Stimulated activated CD8-positive, alpha-beta memory T cell treated with anti-CD3 and anti-CD28 coated beads, Interleukin-2, amount 100 ng/mL, for 48 hours (primary cell): ENCODE measurements around the gene DMRTC1.
"Not testable (repeated sequence)": the region's sequence is repeated elsewhere in the genome, so short reads cannot be mapped to it uniquely, and the experiment has no call there.

Experiments
- DNase-seq, 2 donors: peaks; one replicate each; pipeline ENCODE4 v3.0.0-alpha.2; 2020; ENCODE audit warnings: low read depth in 2 of 2

DMRTC1 gene, protein sequence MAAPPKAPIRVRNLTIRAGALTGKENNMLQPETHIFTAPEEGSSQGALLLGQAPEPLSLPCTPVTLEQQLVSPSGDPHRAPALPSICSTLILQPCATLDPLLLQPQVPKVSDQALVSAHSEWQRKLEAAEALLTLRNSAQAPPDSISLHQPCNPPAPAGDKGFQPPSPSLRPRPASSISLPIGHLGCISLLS

DNA sequence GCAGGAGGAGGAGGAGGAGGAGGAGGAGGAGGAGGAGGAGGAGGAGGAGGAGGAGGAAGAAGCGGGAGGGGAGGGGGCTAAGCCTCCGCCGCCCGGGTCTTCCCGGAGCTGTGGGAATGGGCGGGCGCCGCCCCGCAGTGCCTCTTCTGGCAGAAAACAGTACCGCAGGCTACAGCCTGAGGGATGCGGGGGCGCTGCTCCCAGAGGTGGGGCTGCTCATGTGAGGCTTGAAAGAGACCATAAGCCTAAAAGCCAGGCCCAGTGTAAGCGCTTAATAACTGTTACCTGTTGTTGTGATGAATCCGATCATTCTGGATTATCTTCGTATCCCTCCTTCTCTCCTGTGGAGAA is at the start of gene DMRTC1:
TSS of gene DMRTC1 (minus strand) at position 19 of the 351 bp plus-strand sequence. CDS start 68,143 bp downstream, outside the sequence.
- not testable (repeated sequence) for DNase-seq

DNA sequence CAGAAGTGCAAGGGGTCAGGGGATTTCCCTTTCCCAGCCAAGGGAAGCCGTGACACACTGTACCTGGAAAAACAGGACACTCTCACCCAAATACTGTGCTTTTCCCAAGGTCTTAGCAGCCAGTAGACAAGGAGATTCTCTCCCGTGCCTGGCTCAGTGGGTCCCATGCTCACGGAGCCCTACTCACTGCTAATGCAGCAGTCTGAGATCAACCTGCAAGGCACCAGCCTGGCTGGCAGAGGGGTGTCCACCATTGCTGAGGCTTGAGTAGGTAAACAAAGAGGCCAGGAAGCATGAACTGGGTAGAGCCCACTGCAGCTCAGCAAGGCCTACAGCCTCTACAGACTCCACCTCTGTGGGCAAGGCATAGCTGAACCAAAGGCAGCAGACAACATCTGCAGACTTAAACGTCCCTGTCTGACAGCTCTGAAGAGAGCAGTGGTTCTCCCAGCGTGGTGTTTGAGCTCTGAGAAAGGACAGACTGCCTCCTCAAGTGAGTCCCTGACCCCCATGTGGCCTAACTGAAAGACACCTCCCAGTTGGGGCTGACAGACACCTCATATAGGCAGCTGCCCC is 37.3 kb upstream of the DMRTC1 start:
- not testable (repeated sequence) for DNase-seq

DNA sequence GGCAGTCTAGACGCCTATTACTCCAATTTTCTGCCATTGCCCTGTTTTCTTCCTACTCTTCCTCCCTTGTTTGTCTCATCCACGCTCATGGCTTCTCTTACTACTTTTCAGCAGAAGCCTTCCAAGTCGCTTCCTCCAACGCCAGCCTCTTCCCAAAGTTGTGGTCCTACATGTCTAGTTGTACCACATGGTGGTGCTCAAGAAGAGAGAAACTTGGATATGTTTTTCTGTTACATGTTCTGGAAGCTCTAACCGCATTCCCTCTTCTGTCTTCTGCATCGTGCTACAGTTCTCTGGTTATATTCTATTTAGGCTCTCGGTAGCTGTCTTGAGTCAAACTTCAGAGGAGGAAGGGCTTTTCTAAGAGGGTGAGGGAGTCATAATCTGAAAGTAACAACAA is 31.2 kb upstream of the DMRTC1 start:
- not testable (repeated sequence) for DNase-seq

DNA sequence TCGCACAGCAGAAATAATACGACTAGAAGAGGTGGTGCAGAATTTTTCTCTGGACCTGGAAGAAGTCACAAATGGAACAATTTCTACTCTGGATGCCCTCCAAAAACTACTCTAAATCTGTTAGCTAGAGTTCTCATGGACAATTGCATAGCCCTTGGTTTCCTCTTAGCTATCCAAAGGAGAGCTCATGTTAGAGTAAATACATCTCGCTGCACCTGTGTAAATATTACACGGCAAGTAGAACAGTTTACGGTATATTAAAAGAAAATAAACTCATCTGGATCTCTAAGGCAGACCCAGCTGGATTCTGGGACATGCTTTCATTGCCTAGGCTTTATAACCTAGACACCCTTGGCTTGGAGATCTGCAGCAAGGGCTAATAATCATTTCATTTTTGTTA is 28.2 kb upstream of the DMRTC1 start:
- DNase-seq: not testable (repeated sequence)

DNA sequence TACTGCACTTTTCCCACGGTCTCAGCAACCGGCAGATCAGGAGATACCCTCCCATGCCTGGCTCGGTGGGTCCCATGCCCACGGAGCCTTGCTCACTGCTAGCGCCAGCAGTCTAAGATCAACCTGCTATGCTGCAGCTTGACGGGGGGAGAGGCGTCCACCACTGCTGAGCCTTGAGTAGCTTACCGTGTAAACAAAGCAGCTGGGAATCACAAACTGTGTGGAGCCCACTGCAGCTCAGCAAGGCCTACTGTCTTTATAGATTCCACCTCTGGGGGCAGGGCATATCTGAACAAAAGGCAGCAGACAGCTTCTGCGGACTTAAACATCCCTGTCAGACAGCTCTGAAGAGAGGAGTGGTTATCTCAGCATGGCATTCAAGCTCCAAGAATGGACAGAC is 16.3 kb upstream of the DMRTC1 start:
- not testable (repeated sequence) for DNase-seq

DNA sequence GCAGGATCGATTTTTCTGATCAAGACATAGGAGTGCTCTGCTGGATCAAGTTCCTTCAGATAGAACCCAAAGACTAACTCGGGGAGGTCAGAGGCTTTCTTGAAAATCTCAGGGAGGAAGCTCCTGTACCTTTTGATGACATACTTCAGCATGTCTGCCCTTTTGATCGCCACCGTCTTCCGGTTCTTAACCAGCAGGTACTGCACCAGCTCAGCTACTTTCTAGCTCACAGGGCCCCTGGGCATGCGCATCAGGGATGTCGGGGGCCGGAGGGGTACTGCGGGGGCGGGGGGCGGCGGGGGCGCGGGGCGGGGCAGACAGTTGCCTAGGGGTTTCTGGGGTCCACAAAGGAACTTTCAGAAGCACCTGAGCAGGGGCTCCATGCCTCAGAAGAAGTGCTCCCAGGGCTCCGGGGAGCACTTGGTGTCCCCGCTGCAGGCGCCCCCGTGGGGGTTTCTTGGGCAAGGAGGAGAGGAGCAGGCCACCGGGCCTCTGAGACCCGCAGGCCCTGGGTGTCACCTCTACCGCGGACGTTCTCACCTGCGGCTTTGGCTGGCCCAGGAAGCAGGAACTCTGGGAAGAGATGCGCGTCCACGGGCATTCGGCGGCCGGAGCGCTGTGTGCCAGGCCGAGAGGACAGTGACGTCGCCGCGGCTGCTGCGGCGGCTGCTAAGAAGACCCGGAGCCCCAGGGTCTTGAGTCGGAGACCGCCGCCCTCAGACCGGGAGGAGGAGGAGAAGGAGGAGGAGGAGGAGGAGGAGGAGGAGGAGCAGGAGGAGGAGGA is 410 bp downstream of the DMRTC1 start:
- not testable (repeated sequence) for DNase-seq

DNA sequence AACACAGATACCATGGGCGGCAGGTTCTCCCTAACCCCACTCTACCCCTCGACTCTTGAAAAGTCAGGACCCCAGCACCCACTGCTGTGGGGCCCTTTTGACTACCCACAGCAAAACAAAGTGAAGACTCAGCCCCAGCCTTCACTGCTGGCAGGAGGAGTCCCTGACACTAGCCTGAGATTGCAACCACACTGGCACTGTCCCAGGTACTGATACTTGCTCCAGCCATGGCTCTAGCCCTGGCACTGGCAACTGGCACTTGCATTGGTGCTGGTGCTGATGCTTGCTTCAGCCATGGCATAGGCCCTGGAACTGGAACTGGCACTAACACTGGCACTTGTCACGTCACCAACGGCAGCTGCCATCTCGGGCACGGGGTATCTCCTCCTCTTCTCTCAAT is 1.4 kb downstream of the DMRTC1 start:
- DNase-seq: not testable (repeated sequence)

DNA sequence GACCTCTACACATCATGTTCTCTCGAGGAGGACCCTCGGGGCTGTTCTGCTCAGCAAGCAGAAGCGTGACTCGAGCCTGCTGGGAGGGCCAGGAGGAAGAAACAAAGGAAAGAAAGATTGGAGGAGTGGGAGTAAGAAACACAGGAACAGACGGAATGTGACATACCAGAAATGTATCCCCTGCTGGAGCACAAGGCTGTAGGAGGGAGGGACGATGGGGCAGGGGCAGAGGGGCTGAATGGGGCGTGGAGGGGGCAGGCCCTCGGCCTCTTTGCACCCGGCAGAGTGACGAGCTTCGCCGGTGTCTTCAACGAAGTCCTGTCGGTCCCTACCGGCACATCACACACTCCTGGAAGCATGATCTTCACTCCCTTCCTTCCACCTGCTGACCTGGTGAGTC is 5.7 kb downstream of the DMRTC1 start, which contains the start of gene FAM236A:
TSS of gene FAM236A (plus strand) at position 301 of the 400 bp plus-strand sequence. CDS start at position 358, 57 bp downstream.
- not testable (repeated sequence) for DNase-seq

DNA sequence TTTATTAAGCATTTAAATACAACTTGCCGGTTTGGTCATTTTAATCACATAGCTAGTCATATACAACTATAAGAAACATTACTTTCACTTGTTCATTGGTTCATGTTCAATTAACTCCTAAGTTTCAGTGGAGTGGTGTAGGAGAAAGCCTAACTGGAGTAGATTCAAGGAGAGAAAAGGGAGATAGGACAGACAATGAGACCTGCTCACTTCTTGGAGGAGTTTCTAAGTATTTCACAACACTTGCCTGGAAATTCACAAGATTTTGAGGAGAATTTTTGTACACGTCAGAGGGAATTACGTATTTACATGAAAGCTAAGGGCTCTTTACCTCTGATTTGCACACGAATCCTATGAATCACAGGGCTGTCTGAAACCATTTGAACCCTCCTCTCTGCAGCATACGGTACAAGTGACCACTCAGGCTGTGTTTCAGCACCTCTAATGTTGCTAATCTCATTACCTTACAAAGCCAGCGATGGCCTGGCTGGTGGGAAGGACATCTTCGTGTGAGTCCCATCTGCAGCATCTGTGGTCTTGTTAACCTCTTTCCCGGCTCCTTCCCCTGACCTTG is 6.7 kb downstream of the DMRTC1 start:
- not testable (repeated sequence) for DNase-seq

DNA sequence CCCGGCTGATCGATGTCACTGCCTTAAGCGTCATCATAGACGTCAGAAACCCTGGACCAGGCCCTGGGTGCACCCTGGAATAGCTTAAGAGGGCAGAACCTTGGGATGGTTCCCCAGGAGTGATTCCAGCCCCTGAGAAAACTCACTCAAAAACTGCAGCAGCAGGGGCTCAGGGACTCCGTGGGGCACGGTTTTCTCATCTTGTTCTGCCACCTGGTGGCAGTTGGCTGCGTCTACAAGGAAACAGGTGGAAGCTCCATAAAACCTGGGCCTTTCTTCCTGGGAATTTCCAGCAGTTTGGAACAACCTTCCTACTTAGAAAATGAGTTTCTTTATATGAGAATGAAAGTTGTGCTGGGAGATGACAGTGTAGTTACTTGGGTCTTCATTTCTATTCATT is 7.2 kb downstream of the DMRTC1 start:
- DNase-seq: not testable (repeated sequence)

DNA sequence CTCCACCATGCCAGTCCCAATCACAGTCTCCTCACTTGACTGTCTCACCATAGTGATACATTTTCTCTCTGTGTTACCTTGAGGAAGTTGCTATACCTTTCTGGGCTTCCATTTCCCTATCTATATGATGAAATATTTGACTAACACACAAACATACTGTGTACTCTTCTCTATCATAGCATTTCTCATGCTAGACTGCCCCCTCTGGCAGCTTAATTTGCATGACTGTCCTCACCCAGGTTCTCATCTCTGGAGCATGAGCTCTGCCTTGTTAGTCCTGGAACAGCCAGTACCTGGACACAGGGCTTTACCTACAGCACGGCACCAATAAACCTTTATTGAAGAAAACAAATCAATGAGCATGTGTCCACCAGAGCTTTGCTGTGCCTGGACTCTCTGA is 11.4 kb downstream of the DMRTC1 start:
- DNase-seq: not testable (repeated sequence)

DNA sequence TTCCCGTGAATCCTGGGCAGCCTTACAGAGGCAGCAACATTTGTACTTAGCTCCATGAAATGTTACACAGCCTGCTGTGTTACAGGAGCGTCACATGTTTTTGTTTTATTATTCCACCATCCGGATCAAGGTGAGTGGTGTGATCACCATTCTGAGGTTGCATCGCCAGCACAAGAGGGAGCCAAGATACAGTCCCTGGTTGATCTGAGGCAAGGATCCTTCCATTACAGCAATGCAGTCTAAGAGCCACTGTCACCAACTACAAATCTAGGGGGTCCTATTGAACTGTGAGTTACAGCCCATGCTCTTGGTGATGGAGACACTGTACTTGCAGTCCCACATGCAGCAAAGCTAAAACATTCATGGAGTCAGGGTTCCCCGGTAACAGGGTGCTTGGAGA is 27.5 kb downstream of the DMRTC1 start:
- DNase-seq: not testable (repeated sequence)

DNA sequence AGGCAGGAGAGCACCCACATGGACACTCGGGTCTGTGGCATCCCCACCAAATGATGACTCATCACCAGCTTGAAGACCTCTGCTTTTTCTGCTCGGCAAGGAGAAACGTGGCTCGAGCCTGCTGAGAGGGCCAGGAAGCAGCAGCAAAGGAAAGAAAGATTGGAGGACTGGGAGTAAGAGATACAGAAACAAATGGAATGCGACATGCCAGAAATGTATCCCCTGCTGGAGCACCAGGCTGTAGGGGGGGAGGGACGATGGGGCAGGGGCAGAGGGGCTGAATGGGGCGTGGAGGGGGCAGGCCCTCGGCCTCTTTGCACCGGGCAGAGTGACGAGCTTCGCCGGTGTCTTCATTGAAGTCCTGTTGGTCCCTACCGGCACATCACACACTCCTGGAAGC is 31.3 kb downstream of the DMRTC1 start, which contains the start of gene FAM236C:
TSS of gene FAM236C (plus strand) at position 301 of the 400 bp plus-strand sequence. CDS start 100 bp downstream, outside the sequence.
- not testable (repeated sequence) for DNase-seq

DNA sequence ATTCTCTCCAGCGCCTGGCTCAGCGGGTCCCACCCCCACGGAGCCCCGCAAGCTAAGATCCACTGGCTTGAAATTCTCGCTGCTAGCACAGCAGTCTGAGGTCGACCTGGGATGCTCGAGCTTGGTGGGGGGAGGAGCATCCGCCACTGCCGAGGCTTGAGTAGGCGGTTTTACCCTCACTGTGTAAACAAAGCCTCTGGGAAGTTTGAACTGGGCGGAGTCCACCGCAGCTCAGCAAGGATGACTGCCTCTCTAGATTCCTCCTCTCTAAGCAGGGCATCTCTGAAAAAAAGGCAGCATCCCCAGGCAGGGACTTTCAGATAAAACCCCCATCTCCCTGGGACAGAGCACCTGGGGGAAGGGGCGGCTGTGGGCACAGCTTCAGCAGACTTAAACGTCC is 53.9 kb downstream of the DMRTC1 start:
- DNase-seq: not testable (repeated sequence)

DNA sequence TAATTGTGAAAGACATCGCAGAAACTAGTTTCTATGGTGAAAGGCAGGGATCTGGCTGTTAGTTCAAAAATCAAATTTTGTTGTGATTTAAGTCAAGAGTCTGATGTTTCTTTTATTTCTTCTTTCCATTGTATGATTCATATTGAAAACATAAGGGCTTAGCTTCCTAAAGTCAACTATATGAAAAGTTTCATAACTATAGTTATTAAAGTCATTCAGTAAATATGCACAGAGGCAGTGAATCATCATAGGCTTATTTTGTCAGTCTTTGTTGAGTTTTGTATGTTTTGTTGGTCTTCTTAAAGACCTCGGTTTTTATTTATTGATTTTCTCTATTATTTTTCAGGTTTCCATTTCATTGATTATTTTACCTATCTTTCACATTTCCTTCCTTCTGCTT is 60.7 kb downstream of the DMRTC1 start:
- not testable (repeated sequence) for DNase-seq

DNA sequence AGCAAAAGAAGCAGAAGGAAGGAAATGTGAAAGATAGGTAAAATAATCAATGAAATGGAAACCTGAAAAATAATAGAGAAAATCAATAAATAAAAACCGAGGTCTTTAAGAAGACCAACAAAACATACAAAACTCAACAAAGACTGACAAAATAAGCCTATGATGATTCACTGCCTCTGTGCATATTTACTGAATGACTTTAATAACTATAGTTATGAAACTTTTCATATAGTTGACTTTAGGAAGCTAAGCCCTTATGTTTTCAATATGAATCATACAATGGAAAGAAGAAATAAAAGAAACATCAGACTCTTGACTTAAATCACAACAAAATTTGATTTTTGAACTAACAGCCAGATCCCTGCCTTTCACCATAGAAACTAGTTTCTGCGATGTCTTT is 106.1 kb downstream of the DMRTC1 start:
- not testable (repeated sequence) for DNase-seq

DNA sequence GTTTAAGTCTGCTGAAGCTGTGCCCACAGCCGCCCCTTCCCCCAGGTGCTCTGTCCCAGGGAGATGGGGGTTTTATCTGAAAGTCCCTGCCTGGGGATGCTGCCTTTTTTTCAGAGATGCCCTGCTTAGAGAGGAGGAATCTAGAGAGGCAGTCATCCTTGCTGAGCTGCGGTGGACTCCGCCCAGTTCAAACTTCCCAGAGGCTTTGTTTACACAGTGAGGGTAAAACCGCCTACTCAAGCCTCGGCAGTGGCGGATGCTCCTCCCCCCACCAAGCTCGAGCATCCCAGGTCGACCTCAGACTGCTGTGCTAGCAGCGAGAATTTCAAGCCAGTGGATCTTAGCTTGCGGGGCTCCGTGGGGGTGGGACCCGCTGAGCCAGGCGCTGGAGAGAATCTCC is 112.9 kb downstream of the DMRTC1 start:
- DNase-seq: not testable (repeated sequence)
